Neural cell (in vitro differentiated cells): ENCODE results near the gene GTF2H1.
"Not testable (repeated sequence)": the region's sequence is repeated elsewhere in the genome, so short reads cannot be mapped to it uniquely, and the experiment has no call there.

Experiments used
- CTCF ChIP-seq: fragments of 450-650 bp; IDR thresholded peaks from 2 replicates; pipeline ENCODE4 v1.5.1; 2014; ENCODE audit warnings: antibody characterized with exemption, mild to moderate bottlenecking, moderate library complexity; ENCODE audit not compliant: poor library complexity, severe bottlenecking
- EP300 ChIP-seq: fragments of 450-650 bp; conservative IDR thresholded peaks from 2 replicates; pipeline ENCODE4 v1.6.1; 2014; ENCODE audit warnings: antibody characterized with exemption, mild to moderate bottlenecking, moderate library complexity; ENCODE audit not compliant: poor library complexity, severe bottlenecking
- EZH2 ChIP-seq: fragments of 200-600, 300-800 bp; shearing (Covaris generic), sonication (generic); IDR thresholded peaks from 2 replicates; pipeline ENCODE4 v1.6.1; 2014; ENCODE audit warnings: antibody characterized with exemption, low read length, borderline replicate concordance, mild to moderate bottlenecking; ENCODE audit not compliant: insufficient read depth, poor library complexity, severe bottlenecking
- MXI1 ChIP-seq: fragments of 450-650 bp; conservative IDR thresholded peaks from 2 replicates; pipeline ENCODE4 v1.6.1; 2014; ENCODE audit warnings: antibody characterized with exemption, mild to moderate bottlenecking; ENCODE audit not compliant: poor library complexity, severe bottlenecking
- POLR2AphosphoS5 ChIP-seq: IDR thresholded peaks from 2 replicates; pipeline ENCODE4 v1.6.1; 2012
- RAD21 ChIP-seq: fragments of 450-650 bp; conservative IDR thresholded peaks from 2 replicates; pipeline ENCODE4 v1.6.1; 2014; ENCODE audit warnings: antibody characterized with exemption, mild to moderate bottlenecking, moderate library complexity
- REST ChIP-seq: IDR thresholded peaks from 2 replicates; pipeline ENCODE4 v1.6.1; 2012; ENCODE audit warnings: borderline replicate concordance
- TAF1 ChIP-seq: IDR thresholded peaks from 2 replicates; pipeline ENCODE4 v1.6.1; 2012; ENCODE audit warnings: low read depth

GRCh38 chr11:18407400-18407799 is 85.0 kb downstream of the GTF2H1 start:
- TF ChIP-seq CTCF, EZH2, MXI1, POLR2AphosphoS5, REST, RAD21, TAF1, EP300: not testable (repeated sequence)
